AG09309 (cell line): ENCODE measurements around the gene FSTL1.

ENCODE experiments used
- DNase-seq: peaks from one replicate; pipeline ENCODE4 v3.0.0-alpha.2; 2010; ENCODE audit warnings: low read depth
- H3K4me3 ChIP-seq: 2 replicates; pipeline ENCODE4 v1.5.1; 2011; ENCODE audit warnings: mild to moderate bottlenecking, low read depth, low read length, moderate library complexity; ENCODE audit not compliant: control insufficient read depth
- CTCF ChIP-seq: IDR thresholded peaks from 2 replicates; pipeline ENCODE4 v1.5.1; 2011; ENCODE audit warnings: mild to moderate bottlenecking, low read depth, low read length, inconsistent platforms; ENCODE audit not compliant: insufficient read depth, control insufficient read depth; ENCODE audit errors: missing control alignments

FSTL1 gene

GRCh38 chr3:120441776-120442175 is 9.0 kb downstream of the FSTL1 start:
- DNase-seq, result no peak
- H3K4me3 ChIP-seq, result no peak overlapping the region
- TF ChIP-seq CTCF, result no peak

GRCh38 chr3:120440762-120441161 is 10.0 kb downstream of the FSTL1 start:
- no peak for DNase-seq
- TF ChIP-seq CTCF, result no peak
- no peak overlapping the region for H3K4me3 ChIP-seq

GRCh38 chr3:120440001-120440703 is 10.6 kb downstream of the FSTL1 start:
- no peak overlapping the region for H3K4me3 ChIP-seq
- TF ChIP-seq CTCF, result no peak
- DNase-seq, result no peak

- DNase-seq, result no peak
- no peak for TF ChIP-seq CTCF
- no peak overlapping the region for H3K4me3 ChIP-seq
Measured at GRCh38 chr3:120438665-120439370, 12.0 kb downstream of the FSTL1 start.

- no peak for DNase-seq
- H3K4me3 ChIP-seq, result no peak overlapping the region
- TF ChIP-seq CTCF, result no peak
Measured at GRCh38 chr3:120438216-120438615, 12.6 kb downstream of the FSTL1 start.

GRCh38 chr3:120437559-120437958 is 13.2 kb downstream of the FSTL1 start:
- DNase-seq, result no peak
- no peak for TF ChIP-seq CTCF
- H3K4me3 ChIP-seq, result no peak overlapping the region
